Spinal cord (tissue), 10 donors: Measurements from ENCODE around the gene MGAT5. TPM values are rescaled to one million over a fixed set of nuclear protein-coding genes. Genes with fewer than 3 reads are reported as not detected.
"Not testable (repeated sequence)": the region's sequence is repeated elsewhere in the genome, so short reads cannot be mapped to it uniquely, and the experiment has no call there.

Experiments used
- DNase-seq, 6 donors: peaks; one replicate each; pipeline versions ENCODE4 v3.0.0 to v3.0.0-alpha.2; 2013 to 2015; ENCODE audit warnings: low spot score in 6 of 6, low read depth in 4 of 6
- H3K27ac ChIP-seq: one replicate; pipeline ENCODE4 v1.5.1; 2013; ENCODE audit warnings: low read depth, low read length, control low read depth
- H3K27me3 ChIP-seq: one replicate; pipeline ENCODE4 v1.6.1; 2013; ENCODE audit warnings: low read length; ENCODE audit not compliant: control insufficient read depth, insufficient read depth
- H3K36me3 ChIP-seq: one replicate; pipeline ENCODE4 v1.6.1; 2013; ENCODE audit warnings: low read length; ENCODE audit not compliant: control insufficient read depth, insufficient read depth
- H3K4me1 ChIP-seq: one replicate; pipeline ENCODE4 v1.6.1; 2013; ENCODE audit warnings: low read length; ENCODE audit not compliant: control insufficient read depth, insufficient read depth
- H3K4me3 ChIP-seq: one replicate; pipeline ENCODE4 v1.5.1; 2013; ENCODE audit warnings: low read depth, low read length, control low read depth
- H3K9me3 ChIP-seq: one replicate; pipeline ENCODE4 v1.6.1; 2013; ENCODE audit warnings: low read length; ENCODE audit not compliant: control insufficient read depth, insufficient read depth
- WGBS: methylation state at CpG from one replicate; pipeline ENCODE4 v1.1.5; 2013; ENCODE audit warnings: missing lambda C conversion rate; ENCODE audit not compliant: insufficient coverage; 5-methylcytosine and 5-hydroxymethylcytosine counted together
- polyA plus RNA-seq, 2 donors: library from polyadenylated mRNA; unstranded; fragments of 120-200 nt; gene quantifications; one replicate each; pipeline ENCODE4 v1.2.1, GENCODE V29; 2013; ENCODE audit not compliant: insufficient read length in 2 of 2
- total RNA-seq, 2 donors: library from RNA; depleted of rRNA in 1 of 2; stranded (reverse); fragments of 120-200 nt in 1 of 2; fragments of >200 nt in 1 of 2; gene quantifications; one replicate each; pipeline versions ENCODE4 v1.2.3 to v1.2.4, GENCODE V29; 2013 to 2014
- donor health status: healthy.

The MGAT5 gene
- total and polyA plus RNA-seq, 4 donors, result 45.8 to 76.6 (median 48.3) TPM

- Histone ChIP-seq H3K27ac (no peak overlapping the region), H3K4me1 (no peaks in the 10 kb centered on the region), H3K36me3 (no peaks in the 10 kb centered on the region), H3K4me3 (no peak overlapping the region), H3K27me3 (no peaks in the 10 kb centered on the region), H3K9me3 (no peaks in the 10 kb centered on the region)
- WGBS, result 98% methylated on average over 4 of the region's 8 CpGs
- DNase-seq, result no peak
Observed at GRCh38 chr2:134293719-134294537, 40.1 kb downstream of the MGAT5 start.

GRCh38 chr2:134294598-134294997, 40.7 kb downstream of the MGAT5 start:
- H3K27me3 ChIP-seq, H3K4me3 ChIP-seq, H3K4me1 ChIP-seq, H3K36me3 ChIP-seq, H3K9me3 ChIP-seq, H3K27ac ChIP-seq, DNase-seq: not testable (repeated sequence)
- no CpG with 5 or more reads among the region's 3 CpGs for WGBS

GRCh38 chr2:134295441-134295840, 41.6 kb downstream of the MGAT5 start:
- Histone ChIP-seq H3K9me3 (no peaks in the 10 kb centered on the region), H3K27me3 (no peaks in the 10 kb centered on the region), H3K4me3 (no peak overlapping the region), H3K27ac (no peak overlapping the region), H3K36me3 (no peaks in the 10 kb centered on the region), H3K4me1 (no peaks in the 10 kb centered on the region)
- 82% methylated on average over 2 of the region's 3 CpGs for WGBS
- DNase-seq, result no peak

GRCh38 chr2:134296301-134296700, 42.4 kb downstream of the MGAT5 start:
- Histone ChIP-seq H3K4me3 (no peak overlapping the region), H3K27me3 (no peaks in the 10 kb centered on the region), H3K27ac (no peak overlapping the region), H3K4me1 (no peaks in the 10 kb centered on the region), H3K9me3 (no peaks in the 10 kb centered on the region), H3K36me3 (no peaks in the 10 kb centered on the region)
- no CpG with 5 or more reads among the region's 2 CpGs for WGBS
- DNase-seq, result no peak

- Histone ChIP-seq H3K36me3 (no peaks in the 10 kb centered on the region), H3K4me1 (no peaks in the 10 kb centered on the region), H3K4me3 (no peak overlapping the region), H3K27ac (no peak overlapping the region), H3K9me3 (no peaks in the 10 kb centered on the region), H3K27me3 (no peaks in the 10 kb centered on the region)
- no peak for DNase-seq
- WGBS, result 100% methylated on average over 1 of the region's 1 CpG
Observed at GRCh38 chr2:134299334-134299733, 45.5 kb downstream of the MGAT5 start.

- Histone ChIP-seq H3K36me3 (no peaks in the 10 kb centered on the region), H3K9me3 (no peaks in the 10 kb centered on the region), H3K4me1 (no peaks in the 10 kb centered on the region), H3K27me3 (no peaks in the 10 kb centered on the region), H3K4me3 (no peak overlapping the region), H3K27ac (no peak overlapping the region)
- no CpG with 5 or more reads among the region's 1 CpG for WGBS
- DNase-seq, result no peak
Observed at GRCh38 chr2:134300585-134300984, 46.7 kb downstream of the MGAT5 start.

- peak in 2 of 6 donors; percentile 51 to 77 for DNase-seq
- 21% methylated on average over 4 of the region's 8 CpGs for WGBS
Observed at GRCh38 chr2:134301099-134301927, 47.4 kb downstream of the MGAT5 start.

GRCh38 chr2:134301928-134302260, 48.0 kb downstream of the MGAT5 start:
- Histone ChIP-seq H3K36me3 (no peaks in the 10 kb centered on the region), H3K27ac (no peak overlapping the region), H3K4me1 (no peaks in the 10 kb centered on the region), H3K4me3 (no peak overlapping the region), H3K27me3 (no peaks in the 10 kb centered on the region), H3K9me3 (no peaks in the 10 kb centered on the region)
- peak in 1 of 6 donors; percentile 38 for DNase-seq
- no CpG with 5 or more reads among the region's 2 CpGs for WGBS

More at GRCh38 chr2:134301099-134301927, 47.4 kb downstream of the MGAT5 start:
- no peak overlapping the region for H3K27ac ChIP-seq
- no peaks in the 10 kb centered on the region for H3K36me3 ChIP-seq
- no peaks in the 10 kb centered on the region for H3K9me3 ChIP-seq
- H3K27me3 ChIP-seq, result no peaks in the 10 kb centered on the region
- no peak overlapping the region for H3K4me3 ChIP-seq
- no peaks in the 10 kb centered on the region for H3K4me1 ChIP-seq

- 89% methylated on average over 1 of the region's 3 CpGs for WGBS
Observed at GRCh38 chr2:134304394-134305108, 50.7 kb downstream of the MGAT5 start.

More at GRCh38 chr2:134304394-134305108, 50.7 kb downstream of the MGAT5 start:
- DNase-seq, result no peak
- Histone ChIP-seq H3K9me3 (no peaks in the 10 kb centered on the region), H3K36me3 (no peaks in the 10 kb centered on the region), H3K27me3 (no peaks in the 10 kb centered on the region), H3K27ac (no peak overlapping the region), H3K4me1 (no peaks in the 10 kb centered on the region), H3K4me3 (no peak overlapping the region)
